Psoas muscle (tissue), 8 donors: ENCODE data around the gene AZI2. TPM values are rescaled to one million over a fixed set of nuclear protein-coding genes. Genes with fewer than 3 reads are reported as not detected.

ENCODE experiments used
- ATAC-seq, 4 donors: fragments of 200-7000 bp; cut with Tn5 transposase; one replicate each; pipeline ENCODE4 v1.9.1; 2020; ENCODE audit warnings: moderate library complexity in 3 of 4, mild to moderate bottlenecking in 2 of 4
- DNase-seq, 2 donors: peaks; one replicate each; pipeline ENCODE4 v3.0.0-alpha.2; 2020
- H3K27ac ChIP-seq: fragments of 200-600 bp; one replicate; pipeline ENCODE4 v1.8.0; 2022
- H3K27me3 ChIP-seq, 3 donors: fragments of 200-600 bp in 1 of 3; one replicate each; pipeline versions ENCODE4 v1.6.1 to v1.8.0; 2013 to 2022; ENCODE audit warnings: low read length in 2 of 3, mild to moderate bottlenecking in 2 of 3, moderate library complexity in 1 of 3; ENCODE audit not compliant: insufficient read depth in 3 of 3
- H3K36me3 ChIP-seq, 2 donors: fragments of 200-600 bp in 1 of 2; one replicate each; pipeline versions ENCODE4 v1.6.1 to v1.8.0; 2013 to 2022; ENCODE audit warnings: low read depth in 1 of 2, mild to moderate bottlenecking in 1 of 2, moderate library complexity in 1 of 2; ENCODE audit not compliant: insufficient read depth in 1 of 2
- H3K4me1 ChIP-seq: fragments of 200-600 bp; one replicate; pipeline ENCODE4 v1.8.0; 2022
- H3K4me3 ChIP-seq: fragments of 200-600 bp; one replicate; pipeline ENCODE4 v1.8.0; 2022; ENCODE audit warnings: mild to moderate bottlenecking
- H3K9me3 ChIP-seq: fragments of 200-600 bp; one replicate; pipeline ENCODE4 v1.8.0; 2022
- WGBS, 3 donors: extraction: QIAGEN DNeasy Blood & Tissue Kit; methylation state at CpG; one replicate each; pipeline versions ENCODE4 v1.1.6 to v1.1.7; 2013; 5-methylcytosine and 5-hydroxymethylcytosine counted together
- intact Hi-C, 2 donors: fragments of 100-400 bp; cut with DNase I; formaldehyde crosslinking; loops; one replicate each; pipeline versions ENCODE4 v1.11.0 to v1.14.2; 2022
- polyA plus RNA-seq, 3 donors: library from polyadenylated mRNA; stranded (reverse); fragments of 200-250 nt; gene quantifications; one replicate each; pipeline ENCODE4 v1.2.3, GENCODE V29; 2013
- total RNA-seq, 4 donors: library from RNA; stranded (reverse); fragmentation: NEBNext Ultra II Directional in 2 of 4; extraction: Animal tissue kit (Norgen Biotek cat#: 25700) in 2 of 4; gene quantifications; one replicate each; pipeline versions ENCODE4 v1.2.1 to v1.2.4, GENCODE V29; 2021 to 2023
- TF ChIP-seq, protein P1 (sequence below): fragments of 200-600 bp; IDR thresholded peaks from one replicate; pipeline ENCODE4 v1.8.0; 2022; ENCODE audit warnings: antibody characterized with exemption
- donor health status: healthy with polysubstance abuse.
- donor health status: DM: no; HTN: no; CAD: no; lungs with moderate emphysema.
- donor health status: Bipolar disorder and iron deficiency.
- donor health status: healthy.
- donor health status: DM: yes; HTN: yes; CAD: no.
- donor health status: DM: no; HTN: no; CAD: no.
- donor health status: DM: no; HTN: no; CAD: no.
- donor health status: DM: yes; HTN: yes; CAD: no.

AZI2 gene
- total and polyA plus RNA-seq, 7 donors = 26.3 to 63.8 (median 34.2) TPM

DNA sequence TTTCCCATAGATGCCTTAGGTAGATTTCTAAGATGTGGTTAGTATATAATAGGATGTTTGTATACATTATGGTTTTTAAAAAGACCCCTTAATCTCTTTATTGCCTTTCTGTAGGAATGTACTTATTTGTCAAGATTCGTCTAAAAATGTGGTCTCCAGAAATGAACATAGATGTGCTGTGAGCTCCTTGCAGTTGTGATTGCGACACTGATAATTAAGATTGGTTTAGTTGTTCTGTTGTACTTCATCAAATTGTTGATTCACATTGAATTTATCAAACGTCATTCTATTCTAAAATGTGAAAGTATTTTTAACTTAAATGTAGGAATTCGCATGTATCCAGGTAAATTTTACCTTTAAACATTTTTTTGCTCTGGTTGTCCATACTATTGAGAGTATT lies 56.0 kb downstream of the AZI2 start:
- Histone ChIP-seq H3K9me3 (no peaks in the 10 kb centered on the region), H3K27ac (no peak overlapping the region), H3K27me3 (no peaks in the 10 kb centered on the region), H3K36me3 (peaks cover 0 to 6% of the 10 kb centered on the region in 2 donors), H3K4me1 (no peaks in the 10 kb centered on the region), H3K4me3 (no peak overlapping the region)
- 92 to 96% (median 93%) methylated on average over 4 of the region's 4 CpGs for WGBS, 3 donors
- TF ChIP-seq, protein P1, sequence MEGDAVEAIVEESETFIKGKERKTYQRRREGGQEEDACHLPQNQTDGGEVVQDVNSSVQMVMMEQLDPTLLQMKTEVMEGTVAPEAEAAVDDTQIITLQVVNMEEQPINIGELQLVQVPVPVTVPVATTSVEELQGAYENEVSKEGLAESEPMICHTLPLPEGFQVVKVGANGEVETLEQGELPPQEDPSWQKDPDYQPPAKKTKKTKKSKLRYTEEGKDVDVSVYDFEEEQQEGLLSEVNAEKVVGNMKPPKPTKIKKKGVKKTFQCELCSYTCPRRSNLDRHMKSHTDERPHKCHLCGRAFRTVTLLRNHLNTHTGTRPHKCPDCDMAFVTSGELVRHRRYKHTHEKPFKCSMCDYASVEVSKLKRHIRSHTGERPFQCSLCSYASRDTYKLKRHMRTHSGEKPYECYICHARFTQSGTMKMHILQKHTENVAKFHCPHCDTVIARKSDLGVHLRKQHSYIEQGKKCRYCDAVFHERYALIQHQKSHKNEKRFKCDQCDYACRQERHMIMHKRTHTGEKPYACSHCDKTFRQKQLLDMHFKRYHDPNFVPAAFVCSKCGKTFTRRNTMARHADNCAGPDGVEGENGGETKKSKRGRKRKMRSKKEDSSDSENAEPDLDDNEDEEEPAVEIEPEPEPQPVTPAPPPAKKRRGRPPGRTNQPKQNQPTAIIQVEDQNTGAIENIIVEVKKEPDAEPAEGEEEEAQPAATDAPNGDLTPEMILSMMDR = no peak
- DNase-seq = no peak
- intact Hi-C loops = no loop called here
- ATAC-seq = no peak

- DNase-seq = no peak
- Histone ChIP-seq H3K9me3 (no peaks in the 10 kb centered on the region), H3K27me3 (no peaks in the 10 kb centered on the region), H3K4me3 (no peak overlapping the region), H3K4me1 (no peaks in the 10 kb centered on the region), H3K27ac (no peak overlapping the region), H3K36me3 (peaks cover 0 to 6% of the 10 kb centered on the region in 2 donors)
- ATAC-seq = no peak
- intact Hi-C loops = no loop called here
- TF ChIP-seq, protein P1 = no peak
These were observed 57.0 kb downstream of the AZI2 start for GRCh38 chr3:28291577-28291976.

GRCh38 chr3:28290863-28291300 lies 57.7 kb downstream of the AZI2 start:
- intact Hi-C loops = no loop called here

GRCh38 chr3:28287046-28287445 lies 61.6 kb downstream of the AZI2 start:
- no peak for ATAC-seq
- H3K36me3 ChIP-seq = peaks cover 0 to 6% of the 10 kb centered on the region in 2 donors
- no peak overlapping the region for H3K4me3 ChIP-seq
- no peaks in the 10 kb centered on the region for H3K27me3 ChIP-seq
- no peak overlapping the region for H3K27ac ChIP-seq
- H3K9me3 ChIP-seq = no peaks in the 10 kb centered on the region
- intact Hi-C loops = loop anchor here (5.0 to 10.0 kb wide), 2 partner anchors 572 to 575 kb away; no protein-coding TSS in a partner anchor
- TF ChIP-seq, protein P1 = no peak
- 86 to 89% (median 86%) methylated on average over 2 of the region's 2 CpGs for WGBS, 3 donors
- no peak for DNase-seq
- H3K4me1 ChIP-seq = no peaks in the 10 kb centered on the region

More at GRCh38 chr3:28290863-28291300, 57.7 kb downstream of the AZI2 start:
- no peak for ATAC-seq
- TF ChIP-seq, protein P1 = no peak
- Histone ChIP-seq H3K27ac (no peak overlapping the region), H3K4me3 (no peak overlapping the region), H3K27me3 (no peaks in the 10 kb centered on the region), H3K4me1 (no peaks in the 10 kb centered on the region), H3K36me3 (peaks cover 0 to 6% of the 10 kb centered on the region in 2 donors), H3K9me3 (no peaks in the 10 kb centered on the region)
- 95 to 100% (median 98%) methylated on average over 1 of the region's 1 CpG for WGBS, 3 donors
- DNase-seq = no peak

DNA sequence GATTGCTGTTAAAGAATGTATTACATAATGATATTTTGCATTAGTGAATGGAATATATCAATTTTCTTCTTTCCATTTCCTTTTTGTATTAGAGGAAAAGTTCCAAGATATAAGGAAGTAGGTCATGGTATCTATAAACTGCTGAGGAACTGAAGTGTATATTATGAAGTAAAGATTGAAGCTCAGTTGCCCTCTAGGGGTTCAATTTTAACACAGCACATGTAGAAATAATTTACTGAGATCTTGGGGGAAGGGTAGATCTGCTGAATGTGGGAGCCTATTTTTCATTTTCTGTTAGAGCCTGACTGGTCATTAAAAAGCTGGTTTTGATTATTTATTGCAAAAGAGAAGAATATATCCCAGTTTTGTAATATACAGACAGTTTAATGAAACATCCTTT lies 62.0 kb downstream of the AZI2 start:
- Histone ChIP-seq H3K27me3 (no peaks in the 10 kb centered on the region), H3K4me3 (no peak overlapping the region), H3K9me3 (no peaks in the 10 kb centered on the region), H3K27ac (no peak overlapping the region), H3K4me1 (no peaks in the 10 kb centered on the region), H3K36me3 (peaks cover 0 to 6% of the 10 kb centered on the region in 2 donors)
- peak in 2 of 4 donors; percentile 56 to 77 for ATAC-seq
- DNase-seq = no peak
- TF ChIP-seq, protein P1 = peak; percentile 59
- intact Hi-C loops = loop anchor here (5.0 to 10.0 kb wide), 2 partner anchors 572 to 574 kb away; no protein-coding TSS in a partner anchor
